Upper lobe of right lung (tissue), 1 donor: ENCODE results near the gene FASTKD3. TPM values are rescaled to one million over a fixed set of nuclear protein-coding genes. Genes with fewer than 3 reads are reported as not detected.

Experiments used
- ATAC-seq: fragments of 200-7000 bp; cut with Tn5 transposase; one replicate; pipeline ENCODE4 v1.9.1; 2020; ENCODE audit warnings: mild to moderate bottlenecking, moderate library complexity
- DNase-seq: peaks from one replicate; pipeline ENCODE4 v3.0.0-alpha.2; 2020
- H3K27ac ChIP-seq: fragments of 200-600 bp; one replicate; pipeline ENCODE4 v1.8.0; 2022
- H3K27me3 ChIP-seq: fragments of 200-600 bp; one replicate; pipeline ENCODE4 v1.8.0; 2022; ENCODE audit warnings: mild to moderate bottlenecking
- H3K36me3 ChIP-seq: fragments of 200-600 bp; one replicate; pipeline ENCODE4 v1.8.0; 2022
- H3K4me1 ChIP-seq: fragments of 200-600 bp; one replicate; pipeline ENCODE4 v1.8.0; 2022
- H3K4me3 ChIP-seq: fragments of 200-600 bp; one replicate; pipeline ENCODE4 v1.8.0; 2022; ENCODE audit warnings: mild to moderate bottlenecking
- H3K9me3 ChIP-seq: fragments of 200-600 bp; one replicate; pipeline ENCODE4 v1.8.0; 2022
- intact Hi-C: fragments of 100-400 bp; cut with DNase I; formaldehyde crosslinking; loops from one replicate; pipeline ENCODE4 v1.11.0; 2022
- total RNA-seq: library from RNA; stranded (reverse); fragmentation: NEBNext Ultra II Directional; extraction: Animal tissue kit (Norgen Biotek cat#: 25700); gene quantifications from one replicate; pipeline ENCODE4 v1.2.1, GENCODE V29; 2021
- TF ChIP-seq, protein P1 (sequence below): fragments of 200-600 bp; IDR thresholded peaks from one replicate; pipeline ENCODE4 v1.8.0; 2022; ENCODE audit warnings: antibody characterized with exemption
- donor health status: DM: no; HTN: yes; CAD: no; lungs with severe emphysema.

FASTKD3 gene
- total RNA-seq, 1 donor from 2014 or later: 8.0 TPM

DNA sequence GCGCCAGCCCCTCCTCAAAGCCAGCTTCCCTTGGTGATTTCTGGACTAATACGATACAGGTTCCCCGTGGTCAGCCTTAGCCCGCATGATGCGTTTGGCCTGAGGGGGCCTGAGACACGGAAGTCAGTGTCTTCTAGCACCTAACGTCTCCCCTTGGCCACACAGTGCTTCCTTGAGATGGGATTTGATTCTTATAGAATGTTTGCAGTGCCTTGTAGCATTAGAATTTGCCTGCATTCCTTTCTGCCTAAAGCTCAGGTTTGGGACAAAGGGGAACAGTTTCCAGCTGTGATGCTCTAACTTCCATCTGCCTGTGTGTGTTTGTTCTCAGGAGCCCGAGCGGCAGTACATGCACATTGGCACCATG, 52.3 kb downstream of the FASTKD3 start:
- TF ChIP-seq, protein P1, sequence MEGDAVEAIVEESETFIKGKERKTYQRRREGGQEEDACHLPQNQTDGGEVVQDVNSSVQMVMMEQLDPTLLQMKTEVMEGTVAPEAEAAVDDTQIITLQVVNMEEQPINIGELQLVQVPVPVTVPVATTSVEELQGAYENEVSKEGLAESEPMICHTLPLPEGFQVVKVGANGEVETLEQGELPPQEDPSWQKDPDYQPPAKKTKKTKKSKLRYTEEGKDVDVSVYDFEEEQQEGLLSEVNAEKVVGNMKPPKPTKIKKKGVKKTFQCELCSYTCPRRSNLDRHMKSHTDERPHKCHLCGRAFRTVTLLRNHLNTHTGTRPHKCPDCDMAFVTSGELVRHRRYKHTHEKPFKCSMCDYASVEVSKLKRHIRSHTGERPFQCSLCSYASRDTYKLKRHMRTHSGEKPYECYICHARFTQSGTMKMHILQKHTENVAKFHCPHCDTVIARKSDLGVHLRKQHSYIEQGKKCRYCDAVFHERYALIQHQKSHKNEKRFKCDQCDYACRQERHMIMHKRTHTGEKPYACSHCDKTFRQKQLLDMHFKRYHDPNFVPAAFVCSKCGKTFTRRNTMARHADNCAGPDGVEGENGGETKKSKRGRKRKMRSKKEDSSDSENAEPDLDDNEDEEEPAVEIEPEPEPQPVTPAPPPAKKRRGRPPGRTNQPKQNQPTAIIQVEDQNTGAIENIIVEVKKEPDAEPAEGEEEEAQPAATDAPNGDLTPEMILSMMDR: no peak
- no peak for ATAC-seq
- H3K9me3 ChIP-seq: no peaks in the 10 kb centered on the region
- peaks cover 5% of the 10 kb centered on the region for H3K4me1 ChIP-seq
- DNase-seq: peak; percentile 30
- no peak overlapping the region for H3K4me3 ChIP-seq
- H3K36me3 ChIP-seq: no peaks in the 10 kb centered on the region
- no peaks in the 10 kb centered on the region for H3K27me3 ChIP-seq
- intact Hi-C loops: no loop called here
- H3K27ac ChIP-seq: no peak overlapping the region

DNA sequence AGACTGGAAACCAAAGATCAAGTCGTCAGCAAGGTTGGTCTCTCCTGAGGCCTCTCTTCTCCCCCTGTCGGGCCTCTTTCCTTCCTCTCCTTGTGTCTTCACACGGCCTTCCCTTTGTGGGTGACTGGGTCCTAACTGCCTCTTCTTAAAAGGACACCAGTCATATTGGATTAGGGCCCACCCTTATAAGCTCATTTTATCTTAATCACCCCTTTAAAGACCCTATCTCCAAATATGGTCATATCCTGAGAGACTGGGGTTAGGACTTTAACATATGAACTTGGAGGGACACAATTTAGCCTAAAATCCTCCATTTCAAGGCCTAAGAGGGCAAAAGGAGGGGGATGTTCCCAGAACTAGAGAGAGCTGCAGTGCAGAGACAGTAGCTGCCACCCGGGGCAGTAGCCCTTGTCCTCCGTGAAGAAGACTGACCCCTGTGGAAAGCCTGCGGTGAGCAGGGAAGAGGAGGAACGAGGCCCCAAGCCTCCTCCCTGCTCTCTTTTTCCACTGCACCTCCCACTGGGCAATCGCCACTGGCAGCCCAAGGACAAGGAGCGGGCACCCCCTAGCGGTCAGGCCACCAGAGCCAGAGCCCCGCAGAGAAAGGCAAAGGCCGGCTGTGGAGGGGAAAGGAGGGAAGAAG, 52.8 kb downstream of the FASTKD3 start:
- ATAC-seq (peak; percentile 97), DNase-seq (peak; percentile 91)
- TF ChIP-seq, protein P1: peak; percentile 91
- H3K27ac ChIP-seq: no peak overlapping the region
- H3K4me3 ChIP-seq: no peak overlapping the region
- H3K27me3 ChIP-seq: no peaks in the 10 kb centered on the region
- H3K36me3 ChIP-seq: no peaks in the 10 kb centered on the region
- intact Hi-C loops: no loop called here
- no peaks in the 10 kb centered on the region for H3K9me3 ChIP-seq
- H3K4me1 ChIP-seq: peaks cover 5% of the 10 kb centered on the region

DNA sequence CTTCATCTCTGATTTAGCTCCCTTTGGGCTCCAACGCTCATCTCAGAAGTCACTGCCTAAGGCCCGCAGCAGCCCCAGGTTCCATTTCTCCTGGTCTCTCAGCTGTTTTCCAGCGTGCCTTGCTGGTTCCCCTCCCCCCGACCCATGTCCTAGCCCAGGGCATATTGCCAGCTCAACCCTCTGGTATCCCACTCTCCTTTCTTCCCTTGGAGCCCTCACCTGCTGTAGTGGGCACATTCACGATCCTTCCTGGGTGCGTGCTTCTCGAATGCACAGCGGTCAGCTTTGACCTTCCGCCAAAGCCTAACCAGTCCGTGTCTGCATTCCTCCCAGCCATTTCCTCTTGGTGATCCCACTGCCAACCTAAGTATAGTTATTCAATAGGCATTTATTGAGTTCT, 54.0 kb downstream of the FASTKD3 start:
- no peak overlapping the region for H3K27ac ChIP-seq
- no peaks in the 10 kb centered on the region for H3K36me3 ChIP-seq
- H3K9me3 ChIP-seq: no peaks in the 10 kb centered on the region
- no peak overlapping the region for H3K4me3 ChIP-seq
- DNase-seq (peak; percentile 20), ATAC-seq (no peak)
- TF ChIP-seq, protein P1: no peak
- intact Hi-C loops: no loop called here
- H3K4me1 ChIP-seq: peaks cover 5% of the 10 kb centered on the region
- H3K27me3 ChIP-seq: no peaks in the 10 kb centered on the region

DNA sequence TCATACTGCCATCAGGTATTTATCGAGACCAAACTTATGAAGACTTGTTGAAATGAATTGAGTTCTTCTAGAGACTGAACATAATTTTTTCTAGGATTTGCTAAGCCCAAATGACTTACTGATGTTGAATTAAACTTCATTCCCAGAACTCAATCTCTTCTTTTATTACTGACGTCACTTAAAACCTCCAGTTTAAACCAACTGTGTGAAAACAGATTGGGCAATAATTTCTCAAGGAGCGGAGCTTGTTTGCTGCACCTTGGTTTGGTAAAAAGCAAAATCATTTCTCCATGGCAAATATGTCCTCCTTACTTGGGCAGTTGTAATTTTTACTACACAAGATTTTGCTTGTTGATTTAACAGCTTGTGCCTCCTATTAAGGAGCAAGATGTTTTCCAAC, 55.3 kb downstream of the FASTKD3 start:
- intact Hi-C loops: no loop called here
- H3K27me3 ChIP-seq: no peaks in the 10 kb centered on the region
- peaks cover 5% of the 10 kb centered on the region for H3K4me1 ChIP-seq
- no peak overlapping the region for H3K27ac ChIP-seq
- ATAC-seq (no peak), DNase-seq (no peak)
- no peaks in the 10 kb centered on the region for H3K9me3 ChIP-seq
- H3K4me3 ChIP-seq: no peak overlapping the region
- no peaks in the 10 kb centered on the region for H3K36me3 ChIP-seq
- TF ChIP-seq, protein P1: no peak

DNA sequence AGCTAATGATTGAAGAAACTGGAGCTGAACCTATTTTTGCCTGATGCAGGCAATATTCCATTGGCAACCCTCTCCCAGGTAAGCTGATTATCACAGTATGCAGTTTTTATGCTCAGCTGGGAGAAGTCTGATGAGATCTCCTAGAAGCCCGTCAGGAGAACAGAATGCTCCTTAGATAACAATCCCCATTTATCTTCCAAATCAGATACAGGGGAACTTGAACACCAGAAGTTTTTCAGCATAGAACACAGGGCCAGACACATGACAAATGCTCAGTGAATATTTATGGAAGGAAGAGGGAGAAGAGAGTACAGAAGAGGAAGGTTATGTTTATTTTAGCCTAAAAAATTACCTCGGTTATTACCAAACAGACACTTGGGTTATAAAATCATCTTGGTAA, 55.8 kb downstream of the FASTKD3 start:
- Histone ChIP-seq H3K36me3 (no peaks in the 10 kb centered on the region), H3K27me3 (no peaks in the 10 kb centered on the region), H3K4me1 (peaks cover 5% of the 10 kb centered on the region), H3K27ac (no peak overlapping the region), H3K9me3 (no peaks in the 10 kb centered on the region), H3K4me3 (no peak overlapping the region)
- intact Hi-C loops: no loop called here
- DNase-seq: no peak
- no peak for ATAC-seq
- TF ChIP-seq, protein P1: no peak

DNA sequence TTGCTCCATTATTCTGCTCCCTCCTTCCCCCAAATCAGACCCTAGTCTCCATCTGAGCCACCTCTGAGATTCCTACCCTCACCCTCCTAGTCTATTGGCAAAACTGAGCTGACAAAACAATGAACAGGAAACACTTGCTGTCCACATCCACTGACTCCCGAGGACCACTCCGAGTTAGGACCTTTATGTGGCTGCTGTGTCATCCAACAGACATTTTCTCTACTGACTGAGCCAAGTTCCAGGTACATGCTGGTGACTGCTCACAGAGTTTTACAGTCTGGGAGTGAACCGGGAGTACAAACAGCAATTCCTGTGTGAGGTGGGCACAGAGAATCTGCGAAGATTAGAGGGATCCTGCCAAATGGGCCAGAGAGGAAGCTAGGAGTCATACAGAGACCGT, 57.1 kb downstream of the FASTKD3 start:
- intact Hi-C loops: no loop called here
- TF ChIP-seq, protein P1: no peak
- peaks cover 5% of the 10 kb centered on the region for H3K4me1 ChIP-seq

More for the DNA sequence above, 57.1 kb downstream of the FASTKD3 start:
- no peak overlapping the region for H3K4me3 ChIP-seq
- DNase-seq (no peak), ATAC-seq (no peak)
- no peaks in the 10 kb centered on the region for H3K27me3 ChIP-seq
- no peaks in the 10 kb centered on the region for H3K36me3 ChIP-seq
- H3K27ac ChIP-seq: no peak overlapping the region
- H3K9me3 ChIP-seq: no peaks in the 10 kb centered on the region
